ENCODE results near the gene C4B.
"Not testable (repeated sequence)": the region's sequence is repeated elsewhere in the genome, so short reads cannot be mapped to it uniquely, and the experiment has no call there.

The C4B gene

GRCh38 chr6:32056254-32056653 is 41.7 kb downstream of the C4B start:
- DNase-seq: no peak

GRCh38 chr6:32057966-32058365 is 43.4 kb downstream of the C4B start:
- no peak for DNase-seq

GRCh38 chr6:32058511-32058963 is 43.9 kb downstream of the C4B start:
- DNase-seq: no peak

GRCh38 chr6:32060966-32061655 is 46.5 kb downstream of the C4B start:
- no peak for DNase-seq

GRCh38 chr6:32064706-32065105 is 50.1 kb downstream of the C4B start:
- DNase-seq: no peak

- not testable (repeated sequence) for DNase-seq
Observed at GRCh38 chr6:32067521-32067920, 52.9 kb downstream of the C4B start.

GRCh38 chr6:32068315-32068714 is 53.7 kb downstream of the C4B start:
- DNase-seq: not testable (repeated sequence)

GRCh38 chr6:32068867-32069266 is 54.3 kb downstream of the C4B start:
- no peak for DNase-seq

- DNase-seq: no peak
Observed at GRCh38 chr6:32069460-32069859, 54.9 kb downstream of the C4B start.

- DNase-seq: no peak
Observed at GRCh38 chr6:32069878-32070515, 55.4 kb downstream of the C4B start.

- no peak for DNase-seq
Observed at GRCh38 chr6:32070814-32071543, 56.4 kb downstream of the C4B start.

GRCh38 chr6:32073101-32073500 is 58.5 kb downstream of the C4B start:
- DNase-seq: no peak

- DNase-seq: no peak
Observed at GRCh38 chr6:32073613-32074012, 59.0 kb downstream of the C4B start.

GRCh38 chr6:32074996-32075532 is 60.5 kb downstream of the C4B start:
- DNase-seq: no peak

GRCh38 chr6:32075781-32076180 is 61.2 kb downstream of the C4B start:
- no peak for DNase-seq

GRCh38 chr6:32076321-32076809 is 61.8 kb downstream of the C4B start:
- DNase-seq: no peak

GRCh38 chr6:32079566-32080290 is 65.1 kb downstream of the C4B start:
- no peak for DNase-seq

GRCh38 chr6:32081168-32081990 is 66.8 kb downstream of the C4B start:
- no peak for DNase-seq

GRCh38 chr6:32082478-32082877 is 67.9 kb downstream of the C4B start:
- no peak for DNase-seq

- DNase-seq: no peak
Observed at GRCh38 chr6:32082935-32083334, 68.3 kb downstream of the C4B start.

- no peak for DNase-seq
Observed at GRCh38 chr6:32083812-32084768, 69.5 kb downstream of the C4B start.

Measured in NK-92 treated with Interleukin-12 subunit alpha and Interleukin-12 subunit beta, amount 100 ng/mL, for 24 hours (cell line).